Astrocyte (in vitro differentiated cells and primary cell): ENCODE measurements around the gene PRM2. TPM values are rescaled to one million over a fixed set of nuclear protein-coding genes. Genes with fewer than 3 reads are reported as not detected.

ENCODE experiments used
- DNase-seq: peaks from one replicate; pipeline ENCODE4 v3.0.0-alpha.2; 2010; ENCODE audit warnings: low read depth
- FAIRE-seq: peaks from 2 replicates; lab custom pipeline; 2011; peaks lifted over from hg19 to GRCh38; lab: Jason Lieb, UNC
- H2AFZ ChIP-seq: 2 replicates; pipeline ENCODE4 v1.6.0; 2012; ENCODE audit warnings: low read depth, low read length, inconsistent platforms
- H3K27ac ChIP-seq: 2 replicates; pipeline ENCODE4 v1.5.1; 2011; ENCODE audit warnings: low read depth, low read length, inconsistent platforms
- H3K27me3 ChIP-seq: 2 replicates; pipeline ENCODE4 v1.6.0; 2011; ENCODE audit warnings: low read length, inconsistent platforms; ENCODE audit not compliant: insufficient read depth
- H3K36me3 ChIP-seq: 2 replicates; pipeline ENCODE4 v1.5.1; 2011; ENCODE audit warnings: low read length, inconsistent platforms; ENCODE audit not compliant: insufficient read depth
- H3K4me1 ChIP-seq: 2 replicates; pipeline ENCODE4 v1.5.1; 2011; ENCODE audit warnings: low read length, inconsistent platforms; ENCODE audit not compliant: insufficient read depth
- H3K4me2 ChIP-seq: 2 replicates; pipeline ENCODE4 v1.6.0; 2012; ENCODE audit warnings: low read length, inconsistent platforms
- H3K4me3 ChIP-seq: 2 replicates; pipeline ENCODE4 v1.5.1; 2011; ENCODE audit warnings: low read depth, mild to moderate bottlenecking, low read length, inconsistent platforms; ENCODE audit not compliant: insufficient read depth
- H3K79me2 ChIP-seq: 2 replicates; pipeline ENCODE4 v1.6.0; 2012; ENCODE audit warnings: mild to moderate bottlenecking, low read length, inconsistent platforms; ENCODE audit not compliant: insufficient read depth
- H3K9ac ChIP-seq: 2 replicates; pipeline ENCODE4 v1.6.0; 2012; ENCODE audit warnings: mild to moderate bottlenecking, low read length, inconsistent platforms
- H3K9me3 ChIP-seq: 2 replicates; pipeline ENCODE4 v1.5.1; 2012; ENCODE audit warnings: low read depth, mild to moderate bottlenecking, low read length, inconsistent platforms; ENCODE audit not compliant: insufficient read depth
- H4K20me1 ChIP-seq: 2 replicates; pipeline ENCODE4 v1.6.0; 2012; ENCODE audit warnings: low read length, inconsistent platforms; ENCODE audit not compliant: insufficient read depth
- H3K27ac Mint-ChIP-seq: one replicate; pipeline ENCODE4 v1.8.0; 2021; ENCODE audit warnings: mild to moderate bottlenecking, mixed read lengths; ENCODE audit not compliant: unreplicated experiment
- H3K27me3 Mint-ChIP-seq: one replicate; pipeline ENCODE4 v1.8.0; 2021; ENCODE audit warnings: low read depth, mixed read lengths; ENCODE audit not compliant: unreplicated experiment
- H3K36me3 Mint-ChIP-seq: one replicate; pipeline ENCODE4 v1.8.0; 2021; ENCODE audit warnings: low read depth, mixed read lengths; ENCODE audit not compliant: unreplicated experiment
- H3K4me1 Mint-ChIP-seq: one replicate; pipeline ENCODE4 v1.8.0; 2021; ENCODE audit warnings: low read depth, mixed read lengths; ENCODE audit not compliant: unreplicated experiment
- H3K4me3 Mint-ChIP-seq: one replicate; pipeline ENCODE4 v1.8.0; 2021; ENCODE audit warnings: mild to moderate bottlenecking, moderate library complexity, mixed read lengths; ENCODE audit not compliant: unreplicated experiment
- H3K9me3 Mint-ChIP-seq: one replicate; pipeline ENCODE4 v1.8.0; 2021; ENCODE audit warnings: mild to moderate bottlenecking, mixed read lengths; ENCODE audit not compliant: unreplicated experiment
- CTCF ChIP-seq: IDR thresholded peaks from 2 replicates; pipeline ENCODE4 v1.5.1; 2011; ENCODE audit warnings: low read depth, mild to moderate bottlenecking, inconsistent platforms, low read length, moderate library complexity; ENCODE audit not compliant: insufficient read depth
- EZH2 ChIP-seq: IDR thresholded peaks from 2 replicates; pipeline ENCODE4 v1.6.1; 2012; ENCODE audit warnings: mild to moderate bottlenecking, low read length, inconsistent platforms; ENCODE audit not compliant: insufficient read depth
- total RNA-seq: library from RNA; stranded (reverse); gene quantifications from 2 replicates; pipeline ENCODE4 v1.2.1, GENCODE V29; 2021

Gene PRM2
- total RNA-seq, 1 donor from 2014 or later, result not detected

GRCh38 chr16:11240636-11241473 is 35.4 kb downstream of the PRM2 start:
- H3K4me3 Mint-ChIP-seq, result no peak overlapping the region
- FAIRE-seq (no peak), DNase-seq (no peak)
- no peak overlapping the region for H3K27ac Mint-ChIP-seq
- Histone ChIP-seq H3K4me2 (no peak overlapping the region), H4K20me1 (no peaks in the 10 kb centered on the region), H3K4me3 (no peak overlapping the region), H3K27me3 (peaks cover 5% of the 10 kb centered on the region), H3K9ac (no peak overlapping the region), H3K36me3 (no peaks in the 10 kb centered on the region), H2AFZ (no peak overlapping the region), H3K9me3 (no peaks in the 10 kb centered on the region), H3K27ac (no peak overlapping the region), H3K79me2 (no peaks in the 10 kb centered on the region), H3K4me1 (no peaks in the 10 kb centered on the region)
- peaks cover 2% of the 10 kb centered on the region for H3K27me3 Mint-ChIP-seq
- TF ChIP-seq CTCF, result no peak
- TF ChIP-seq EZH2, result no peak
- no peaks in the 10 kb centered on the region for H3K36me3 Mint-ChIP-seq
- H3K9me3 Mint-ChIP-seq, result no peaks in the 10 kb centered on the region
- H3K4me1 Mint-ChIP-seq, result no peaks in the 10 kb centered on the region

GRCh38 chr16:11239644-11240632 is 36.3 kb downstream of the PRM2 start:
- no peak for DNase-seq
- no peak for FAIRE-seq
- Histone ChIP-seq H3K79me2 (no peaks in the 10 kb centered on the region), H3K9me3 (no peaks in the 10 kb centered on the region), H3K9ac (no peak overlapping the region), H3K27me3 (peaks cover 5% of the 10 kb centered on the region), H3K4me2 (no peak overlapping the region), H2AFZ (no peak overlapping the region), H3K36me3 (no peaks in the 10 kb centered on the region), H3K4me3 (no peak overlapping the region), H3K27ac (no peak overlapping the region), H3K4me1 (no peaks in the 10 kb centered on the region), H4K20me1 (no peaks in the 10 kb centered on the region)
- H3K9me3 Mint-ChIP-seq, result no peaks in the 10 kb centered on the region
- H3K27me3 Mint-ChIP-seq, result peaks cover under 1% of the 10 kb centered on the region
- no peak overlapping the region for H3K4me3 Mint-ChIP-seq
- no peaks in the 10 kb centered on the region for H3K4me1 Mint-ChIP-seq
- peak overlapping the region; percentile 41 for H3K27ac Mint-ChIP-seq
- no peaks in the 10 kb centered on the region for H3K36me3 Mint-ChIP-seq
- TF ChIP-seq CTCF, result no peak
- TF ChIP-seq EZH2, result no peak
